ENCODE results near the gene CHST9.
A peak's percentile ranks its signal among the peaks of the same experiment; 100 is the strongest.

The CHST9 gene

GRCh38 chr18:26875040-26875654 is 310.0 kb downstream of the CHST9 start:
- TF ChIP-seq LEF1 (IDR thresholded peaks at IDR 0.05; ENCODE audit: borderline replicate concordance): no peak
- TF ChIP-seq NFRKB (IDR thresholded peaks at IDR 0.05): no peak
- TF ChIP-seq FOXM1 (IDR thresholded peaks at IDR 0.05; ENCODE audit: borderline replicate concordance): no peak
- TF ChIP-seq SUZ12 (IDR thresholded peaks at IDR 0.05): no peak
- TF ChIP-seq HDGF (IDR thresholded peaks at IDR 0.05; ENCODE audit: borderline replicate concordance): no peak
- TF ChIP-seq SP1 (IDR thresholded peaks at IDR 0.05): no peak
- no peak for TF ChIP-seq CTBP1 (IDR thresholded peaks at IDR 0.05; ENCODE audit: borderline replicate concordance)
- no peak for TF ChIP-seq TARDBP (IDR thresholded peaks at IDR 0.05)
- no peak for TF ChIP-seq FOXK2 (IDR thresholded peaks at IDR 0.05)
- no peak for TF ChIP-seq ZNF384 (IDR thresholded peaks at IDR 0.05)
- no peak for TF ChIP-seq L3MBTL2 (conservative IDR thresholded peaks at IDR 0.05)
- no peak for TF ChIP-seq BHLHE40 (IDR thresholded peaks at IDR 0.05; ENCODE audit: borderline replicate concordance)
- TF ChIP-seq FOXA1 (IDR thresholded peaks at IDR 0.05): no peak
- no peak for TF ChIP-seq ARNT (IDR thresholded peaks at IDR 0.05)
- TF ChIP-seq PKNOX1 (IDR thresholded peaks at IDR 0.05): no peak
- no peak for TF ChIP-seq ELF4 (IDR thresholded peaks at IDR 0.05)
- ChIA-PET CTCF (interaction anchor here (0.6 kb wide), 1 partner anchor 62 kb away, joined by 3 read pairs; no protein-coding TSS in a partner anchor), POLR2A (no interaction called here)
- no peak for DNase-seq (ENCODE audit: extremely low spot score)

GRCh38 chr18:26874283-26874682 is 310.8 kb downstream of the CHST9 start:
- ChIA-PET POLR2A (no interaction called here), CTCF (no interaction called here)
- TF ChIP-seq ELF4 (IDR thresholded peaks at IDR 0.05) (no peak), HDGF (IDR thresholded peaks at IDR 0.05; ENCODE audit: borderline replicate concordance) (no peak), CTBP1 (IDR thresholded peaks at IDR 0.05; ENCODE audit: borderline replicate concordance) (no peak), FOXM1 (IDR thresholded peaks at IDR 0.05; ENCODE audit: borderline replicate concordance) (no peak), SUZ12 (IDR thresholded peaks at IDR 0.05) (no peak), ARNT (IDR thresholded peaks at IDR 0.05) (no peak), PKNOX1 (IDR thresholded peaks at IDR 0.05) (no peak), LEF1 (IDR thresholded peaks at IDR 0.05; ENCODE audit: borderline replicate concordance) (no peak), L3MBTL2 (conservative IDR thresholded peaks at IDR 0.05) (no peak), TARDBP (IDR thresholded peaks at IDR 0.05) (no peak), NFRKB (IDR thresholded peaks at IDR 0.05) (no peak)
- no peak for DNase-seq (ENCODE audit: extremely low spot score)

- ChIA-PET CTCF (no interaction called here), POLR2A (no interaction called here)
- no peak for TF ChIP-seq FOXK2 (IDR thresholded peaks at IDR 0.05)
- TF ChIP-seq ELF4 (IDR thresholded peaks at IDR 0.05): no peak
- no peak for TF ChIP-seq ARNT (IDR thresholded peaks at IDR 0.05)
- TF ChIP-seq TARDBP (IDR thresholded peaks at IDR 0.05): no peak
- no peak for TF ChIP-seq SUZ12 (IDR thresholded peaks at IDR 0.05)
- no peak for TF ChIP-seq BHLHE40 (IDR thresholded peaks at IDR 0.05; ENCODE audit: borderline replicate concordance)
- TF ChIP-seq SP1 (IDR thresholded peaks at IDR 0.05): no peak
- TF ChIP-seq CTBP1 (IDR thresholded peaks at IDR 0.05; ENCODE audit: borderline replicate concordance): no peak
- TF ChIP-seq FOXM1 (IDR thresholded peaks at IDR 0.05; ENCODE audit: borderline replicate concordance): no peak
- no peak for DNase-seq (ENCODE audit: extremely low spot score)
Observed at GRCh38 chr18:26869640-26870039, 315.5 kb downstream of the CHST9 start.

- no peak for TF ChIP-seq BHLHE40 (IDR thresholded peaks at IDR 0.05; ENCODE audit: borderline replicate concordance)
- peak; percentile 46 for TF ChIP-seq PKNOX1 (IDR thresholded peaks at IDR 0.05)
- CTCF ChIA-PET: interaction anchor here (1.1 kb wide), 1 partner anchor 11 kb away, joined by 3 read pairs; no protein-coding TSS in a partner anchor
- POLR2A ChIA-PET: no interaction called here
- no peak for DNase-seq (ENCODE audit: extremely low spot score)
Observed at GRCh38 chr18:26868968-26869586, 316.0 kb downstream of the CHST9 start.

GRCh38 chr18:26867471-26867870 is 317.6 kb downstream of the CHST9 start:
- TF ChIP-seq ZNF384 (IDR thresholded peaks at IDR 0.05): no peak
- TF ChIP-seq FOXK2 (IDR thresholded peaks at IDR 0.05): no peak
- TF ChIP-seq TARDBP (IDR thresholded peaks at IDR 0.05): no peak
- TF ChIP-seq LEF1 (IDR thresholded peaks at IDR 0.05; ENCODE audit: borderline replicate concordance): no peak
- TF ChIP-seq FOXA1 (IDR thresholded peaks at IDR 0.05): no peak
- no peak for TF ChIP-seq SP1 (IDR thresholded peaks at IDR 0.05)
- no peak for TF ChIP-seq CTBP1 (IDR thresholded peaks at IDR 0.05; ENCODE audit: borderline replicate concordance)
- TF ChIP-seq NFRKB (IDR thresholded peaks at IDR 0.05): no peak
- TF ChIP-seq SUZ12 (IDR thresholded peaks at IDR 0.05): no peak
- no peak for TF ChIP-seq FOXM1 (IDR thresholded peaks at IDR 0.05; ENCODE audit: borderline replicate concordance)
- TF ChIP-seq ARNT (IDR thresholded peaks at IDR 0.05): no peak
- TF ChIP-seq PKNOX1 (IDR thresholded peaks at IDR 0.05): no peak
- TF ChIP-seq ELF4 (IDR thresholded peaks at IDR 0.05): no peak
- no peak for DNase-seq (ENCODE audit: extremely low spot score)
- ChIA-PET CTCF (interaction anchor here (0.8 kb wide), 1 partner anchor 295 kb away, joined by 5 read pairs; no protein-coding TSS in a partner anchor), POLR2A (no interaction called here)

All from HEK293T (cell line).